GM21619 (cell line): ENCODE data around the gene DENND1A.
"Not testable (repeated sequence)": the region's sequence is repeated elsewhere in the genome, so short reads cannot be mapped to it uniquely, and the experiment has no call there.

Experiments used
- ATAC-seq: cut with Tn5 transposase; IDR thresholded peaks from one replicate; pipeline ENCODE4 v1.9.1; 2021; ENCODE audit not compliant: unreplicated experiment

The DENND1A gene

DNA sequence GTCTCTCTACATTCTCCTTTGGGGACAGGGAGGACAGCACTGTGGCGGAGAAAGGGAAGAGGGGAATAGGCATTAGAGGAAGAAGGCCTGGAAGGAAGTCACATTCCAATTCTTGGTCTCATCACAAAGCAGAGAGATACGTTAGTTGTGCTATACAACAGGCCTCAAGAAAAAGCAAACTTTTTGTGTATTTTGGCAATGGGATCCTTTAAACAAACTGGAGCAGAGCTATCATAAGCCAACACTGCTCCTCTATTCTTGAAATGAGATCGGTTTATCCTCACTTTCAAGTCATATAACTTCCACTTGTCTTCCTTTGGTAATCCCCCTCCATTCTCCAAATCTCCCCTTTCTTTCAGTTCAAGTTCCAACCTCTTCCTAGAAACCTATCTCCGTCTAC, 6.5 kb downstream of the DENND1A start:
- no peak for ATAC-seq

DNA sequence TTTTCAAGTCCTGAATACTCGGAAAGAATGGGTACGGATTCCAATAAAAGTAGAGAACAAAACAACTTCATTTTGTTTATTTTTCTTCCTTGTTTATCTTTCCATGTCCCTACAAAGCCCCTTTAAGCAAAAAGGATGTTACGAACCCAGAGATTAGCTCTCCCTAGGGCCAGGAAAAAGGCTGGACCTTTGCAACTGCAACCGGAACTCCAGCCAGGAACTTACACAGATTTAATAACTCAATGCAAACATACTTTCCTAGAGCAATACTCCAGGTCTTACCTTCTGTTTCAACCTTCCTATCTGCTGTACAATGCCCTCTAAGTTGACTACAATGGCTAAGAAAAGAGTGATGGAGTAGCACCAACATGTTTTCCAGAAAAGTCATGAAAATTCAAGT, 7.0 kb downstream of the DENND1A start:
- no peak for ATAC-seq

DNA sequence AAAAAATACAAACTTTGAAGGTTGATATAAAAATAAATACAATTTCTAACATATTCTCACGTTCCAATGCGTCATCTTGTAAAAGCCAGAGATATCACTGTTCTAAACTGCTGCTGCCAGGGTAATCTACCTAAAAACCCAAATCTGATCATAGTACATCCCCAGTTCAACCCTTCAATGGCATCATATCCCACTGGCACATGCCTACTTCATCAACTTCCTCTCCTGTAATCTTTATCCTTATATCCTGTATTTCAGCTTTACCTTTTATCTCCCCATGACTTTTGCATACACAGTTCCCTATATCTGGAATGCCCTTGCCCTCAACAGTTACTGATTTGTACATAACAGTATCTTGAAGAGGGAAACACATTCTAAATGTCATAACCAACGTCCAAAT, 7.5 kb downstream of the DENND1A start:
- no peak for ATAC-seq

DNA sequence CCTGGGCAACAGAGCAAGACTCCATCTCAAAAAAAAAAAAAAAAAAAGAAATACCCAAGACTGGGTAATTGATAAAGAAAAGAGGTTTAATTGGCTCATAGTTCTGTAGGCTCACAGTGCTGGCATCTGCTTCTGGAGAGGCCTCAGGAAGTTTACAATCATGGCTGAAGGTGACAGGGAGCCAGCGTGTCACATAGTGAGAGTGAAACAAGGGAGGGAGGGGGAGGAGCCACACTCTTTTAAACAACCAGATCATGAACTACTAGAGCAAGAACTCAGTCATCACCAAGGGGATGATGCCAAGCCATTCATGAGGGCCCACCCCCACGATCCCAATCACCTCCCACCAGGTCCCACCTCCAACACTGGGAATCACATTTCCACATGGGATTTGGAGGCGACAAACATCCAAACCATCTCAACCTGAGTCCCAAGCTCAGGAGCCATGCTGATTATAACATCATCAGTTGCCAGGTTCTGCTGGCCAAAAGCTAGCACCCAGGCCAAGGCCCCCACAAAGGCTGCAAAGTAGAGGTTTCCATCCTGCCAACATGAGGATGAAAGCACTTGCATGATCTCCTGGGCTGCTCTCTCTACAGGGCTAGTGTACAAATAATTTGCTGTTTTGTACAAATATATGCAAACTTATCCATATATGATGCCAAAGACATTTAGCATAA, 15.3 kb downstream of the DENND1A start:
- ATAC-seq = no peak

DNA sequence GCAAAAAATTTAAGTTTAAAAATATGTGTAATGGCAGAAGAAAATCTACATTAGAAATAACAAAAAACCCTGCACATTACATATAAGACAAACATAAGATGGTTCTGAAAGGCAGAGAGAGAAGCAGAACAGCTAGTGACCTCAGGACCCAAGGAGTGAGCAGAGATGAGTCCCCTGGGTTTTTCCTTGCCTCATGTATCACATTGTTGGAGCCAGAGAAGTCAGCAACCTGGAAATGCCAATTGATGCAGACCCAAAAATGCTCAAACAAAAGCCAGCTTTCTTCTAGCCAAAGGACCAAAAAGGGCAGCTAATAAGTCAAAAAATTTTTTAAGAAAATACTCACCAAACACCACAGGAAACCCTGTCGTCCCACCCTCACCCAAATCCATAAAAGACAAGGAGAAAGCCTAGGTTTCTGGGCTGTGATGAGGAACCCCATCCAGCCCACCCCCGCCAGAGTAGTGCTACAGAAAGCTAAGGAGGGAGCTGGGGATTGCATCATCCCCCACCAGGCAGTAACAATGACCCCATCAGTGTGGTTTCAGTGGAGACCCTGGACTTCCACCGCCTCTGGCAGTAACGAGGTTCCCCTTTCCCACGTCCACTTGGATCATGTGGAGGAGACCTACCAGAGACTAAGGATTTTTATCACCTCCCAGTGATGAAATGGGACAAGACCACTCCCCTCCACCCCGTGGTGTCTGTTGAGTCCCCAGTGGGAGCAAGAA, 17.6 kb downstream of the DENND1A start:
- no peak for ATAC-seq

DNA sequence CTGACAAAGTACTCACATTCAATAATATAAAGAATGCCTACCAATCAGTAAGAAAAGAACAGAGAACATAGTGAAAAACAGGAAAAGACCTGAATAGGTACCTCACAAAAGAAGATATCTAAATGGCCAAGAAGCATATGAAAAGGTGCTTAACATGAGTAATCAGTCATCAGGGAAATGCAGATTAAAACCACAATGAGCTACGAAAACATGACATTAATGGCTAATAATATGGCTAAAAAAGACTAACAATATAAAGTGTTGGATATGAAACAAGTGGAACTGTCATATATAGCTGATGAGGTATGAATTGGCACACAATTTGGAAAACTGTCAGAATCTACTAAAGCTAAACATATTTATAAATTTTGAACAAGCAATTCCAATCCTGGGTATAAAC, 18.9 kb downstream of the DENND1A start:
- no peak for ATAC-seq

DNA sequence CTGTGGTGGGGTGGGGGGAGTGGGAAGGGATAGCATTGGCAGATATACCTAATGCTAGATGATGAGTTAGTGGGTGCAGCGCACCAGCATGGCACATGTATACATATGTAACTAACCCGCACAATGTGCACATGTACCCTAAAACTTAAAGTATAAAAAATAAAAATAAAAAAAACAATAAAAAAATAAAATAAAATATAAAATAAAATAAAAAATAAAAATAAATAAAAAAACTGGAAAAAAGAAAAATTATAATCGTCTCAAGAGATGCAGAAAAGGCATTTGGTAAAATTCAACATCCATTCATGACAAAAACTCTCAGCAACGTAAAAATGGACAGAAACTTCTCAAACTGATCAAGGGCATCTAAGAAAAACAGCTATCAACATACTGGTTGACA, 20.7 kb downstream of the DENND1A start:
- ATAC-seq = not testable (repeated sequence)

DNA sequence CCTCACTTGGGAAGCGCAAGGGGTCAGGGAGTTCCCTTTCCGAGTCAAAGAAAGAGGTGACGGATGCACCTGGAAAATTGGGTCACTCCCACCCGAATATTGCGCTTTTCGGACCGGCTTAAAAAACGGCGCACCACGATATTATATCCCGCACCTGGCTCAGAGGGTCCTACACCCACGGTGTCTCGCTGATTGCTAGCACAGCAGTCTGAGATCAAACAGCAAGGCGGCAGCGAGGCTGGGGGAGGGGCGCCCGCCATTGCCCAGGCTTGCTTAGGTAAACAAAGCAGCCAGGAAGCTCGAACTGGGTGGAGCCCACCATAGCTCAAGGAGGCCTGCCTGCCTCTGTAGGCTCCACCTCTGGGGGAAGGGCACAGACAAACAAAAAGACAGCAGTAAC, 26.4 kb downstream of the DENND1A start:
- ATAC-seq = not testable (repeated sequence)

DNA sequence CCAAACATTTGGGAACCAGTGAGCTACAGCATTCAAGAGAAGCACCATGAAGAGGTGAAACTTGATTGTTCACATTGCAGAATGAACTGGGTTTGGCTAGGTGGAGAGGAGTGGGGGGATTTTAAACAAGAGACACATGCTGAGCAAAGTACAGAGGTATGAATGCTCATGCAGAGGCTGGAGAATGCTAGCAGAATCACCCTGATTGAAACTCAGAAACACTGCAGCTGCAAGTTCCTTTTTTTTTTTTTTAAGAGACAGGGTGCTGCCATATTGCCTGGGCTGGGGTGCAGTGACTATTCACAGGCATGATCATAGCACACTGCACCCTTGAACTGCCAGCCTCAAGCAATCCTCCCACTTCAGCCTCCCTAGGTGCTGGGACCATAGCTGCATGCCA, 35.1 kb downstream of the DENND1A start:
- no peak for ATAC-seq

DNA sequence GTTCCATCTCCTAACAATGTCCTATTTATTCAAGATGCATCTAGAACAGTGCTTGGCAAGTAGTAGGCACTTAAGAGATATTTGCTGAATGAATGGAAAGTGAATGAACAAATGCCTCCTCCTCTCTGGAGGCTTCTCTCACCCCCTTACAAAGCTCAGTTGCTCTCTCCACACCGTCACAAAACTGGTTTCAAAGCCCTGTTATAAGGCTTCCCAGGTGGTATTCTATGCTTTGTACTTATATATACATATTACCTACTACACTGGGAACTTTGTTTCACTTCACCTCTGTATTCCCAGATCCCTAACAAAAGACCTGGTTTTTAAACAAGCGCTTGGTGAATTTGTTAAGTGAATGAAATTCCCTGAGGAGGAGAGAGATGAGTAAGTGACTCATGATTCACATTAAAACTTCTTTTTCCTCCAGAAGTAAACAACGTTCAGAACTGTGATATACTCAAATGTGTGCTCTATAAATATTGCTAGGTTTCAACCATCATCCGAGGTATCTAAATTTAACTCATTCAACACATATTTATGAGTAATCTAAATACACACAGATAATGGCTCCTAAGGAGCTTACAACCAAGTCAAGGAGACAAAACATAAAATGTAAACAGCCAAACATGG, 36.0 kb downstream of the DENND1A start:
- ATAC-seq = no peak

DNA sequence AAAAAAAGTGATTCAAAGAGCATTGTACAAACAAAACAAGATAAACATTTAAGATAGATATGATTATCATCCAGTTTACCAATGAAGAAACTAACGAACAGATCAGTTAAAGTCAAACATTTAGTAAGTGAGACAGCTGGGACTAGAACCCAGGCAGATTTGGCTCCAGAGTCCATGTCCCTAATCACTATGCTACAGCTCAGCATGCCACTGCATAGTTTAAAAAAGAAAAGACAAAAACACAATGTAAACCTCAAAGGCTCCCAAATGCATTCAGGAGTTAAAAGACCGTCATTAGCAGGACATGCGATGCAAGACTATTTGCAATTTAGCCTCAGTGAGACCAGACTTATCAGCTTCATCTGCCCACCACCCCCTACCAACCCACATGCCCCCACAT, 36.8 kb downstream of the DENND1A start:
- no peak for ATAC-seq

DNA sequence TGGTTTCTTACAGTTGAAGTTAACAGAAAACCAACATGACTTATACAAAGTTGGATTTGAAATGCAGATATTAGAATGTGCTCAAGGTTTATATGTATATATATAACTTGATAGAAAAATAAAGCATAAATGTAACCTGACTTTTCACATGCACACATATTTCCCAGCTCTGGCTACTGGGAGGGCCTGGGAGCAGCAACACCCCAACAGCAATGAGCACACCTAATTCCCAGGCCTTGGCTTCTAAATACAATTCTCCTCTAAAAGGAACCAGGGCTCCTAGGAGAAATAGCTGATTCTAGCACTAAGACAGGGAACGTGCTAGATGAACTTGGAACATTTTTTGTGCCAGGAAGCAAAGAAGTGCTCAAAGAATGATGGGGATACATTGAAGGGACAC, 42.1 kb downstream of the DENND1A start:
- ATAC-seq = no peak

DNA sequence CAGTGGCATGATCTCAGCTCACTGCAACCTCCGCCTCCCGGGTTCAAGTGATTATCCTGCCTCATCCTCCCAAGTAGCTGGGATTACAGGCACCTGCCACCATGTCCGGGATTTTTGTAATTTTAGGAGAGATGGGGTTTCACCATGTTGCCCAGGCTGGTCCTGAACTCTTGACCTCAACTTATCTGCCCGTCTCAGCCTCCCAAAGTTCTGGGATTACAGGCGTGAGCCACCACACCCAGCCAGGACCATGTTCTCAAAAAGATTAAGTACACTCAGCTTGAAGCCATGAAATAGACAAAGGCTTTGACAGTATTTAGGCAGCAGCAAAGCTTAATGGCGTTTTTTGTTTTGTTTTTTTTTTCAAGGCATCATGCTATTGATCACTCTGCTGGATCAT, 44.1 kb downstream of the DENND1A start:
- not testable (repeated sequence) for ATAC-seq

DNA sequence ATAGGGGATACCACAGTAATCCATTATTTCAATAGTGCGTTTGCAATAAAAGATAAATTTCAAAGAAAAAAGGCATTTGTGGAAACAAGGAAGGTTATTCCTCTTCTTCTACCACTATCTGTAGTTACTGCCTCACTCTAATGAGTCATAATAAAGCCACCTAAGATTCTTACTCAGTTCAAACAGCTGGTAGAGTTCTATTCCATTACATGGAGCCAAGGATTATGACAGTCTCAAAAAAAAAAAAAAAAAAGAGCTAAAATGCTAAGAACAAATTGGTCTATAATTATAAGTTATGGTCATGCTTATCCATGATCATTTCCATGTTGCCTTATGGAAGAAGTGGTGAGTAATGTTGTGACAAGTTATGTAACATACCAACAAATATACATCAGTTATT, 46.3 kb downstream of the DENND1A start:
- no peak for ATAC-seq

DNA sequence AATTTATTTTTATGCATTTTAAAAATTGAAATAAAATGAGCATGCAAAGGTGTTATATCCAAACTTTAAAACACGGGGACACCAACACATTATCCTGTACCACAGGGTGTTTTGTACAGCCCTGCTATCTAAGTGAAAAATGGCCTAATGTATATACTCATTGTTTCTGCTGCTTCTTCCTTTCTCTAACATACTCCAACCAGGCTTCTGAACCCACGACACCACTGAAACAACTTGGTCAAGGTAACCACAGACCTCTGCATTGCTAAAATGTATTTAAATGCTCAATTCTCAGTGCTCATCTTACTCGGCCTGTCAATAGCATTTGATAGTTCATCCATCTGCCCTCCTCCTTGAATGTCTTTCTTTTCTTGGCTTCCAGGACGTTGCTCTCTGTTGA, 48.3 kb downstream of the DENND1A start:
- no peak for ATAC-seq

DNA sequence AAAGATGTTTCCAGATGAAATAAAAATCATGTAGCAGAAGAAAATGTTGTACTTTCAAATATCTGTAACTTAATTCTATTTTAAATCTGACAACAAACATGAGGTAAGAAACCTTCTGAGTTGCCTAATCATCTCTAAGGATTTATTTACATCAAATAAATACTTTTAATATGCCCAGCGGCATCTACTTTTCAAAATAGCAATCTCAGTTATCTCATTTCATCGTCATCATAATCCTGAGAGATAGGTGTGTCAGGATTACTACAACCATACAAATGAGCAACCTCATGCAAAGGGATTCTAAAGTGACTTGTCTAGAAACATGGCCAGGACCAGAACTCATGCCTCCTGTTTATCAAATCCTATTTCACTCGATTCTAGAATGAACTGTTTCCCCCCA, 49.5 kb downstream of the DENND1A start:
- no peak for ATAC-seq

DNA sequence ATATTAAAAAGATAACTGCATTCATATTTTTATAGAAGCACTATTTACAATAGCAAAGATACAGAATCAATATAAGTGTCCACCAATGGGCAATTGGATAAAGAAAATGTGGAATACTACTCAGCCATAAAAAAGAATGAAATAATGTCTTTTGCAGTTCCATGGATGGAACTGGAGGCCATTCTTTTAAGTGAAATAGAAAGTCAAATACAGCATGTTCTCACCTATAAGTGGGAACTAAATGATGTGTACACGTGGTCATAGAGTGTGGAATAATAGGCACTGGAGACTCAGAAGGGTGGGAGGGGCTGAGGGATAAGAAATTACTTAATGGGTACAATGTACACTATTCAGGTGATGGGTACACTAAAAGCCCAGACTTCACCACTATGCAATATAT, 53.2 kb downstream of the DENND1A start:
- no peak for ATAC-seq

DNA sequence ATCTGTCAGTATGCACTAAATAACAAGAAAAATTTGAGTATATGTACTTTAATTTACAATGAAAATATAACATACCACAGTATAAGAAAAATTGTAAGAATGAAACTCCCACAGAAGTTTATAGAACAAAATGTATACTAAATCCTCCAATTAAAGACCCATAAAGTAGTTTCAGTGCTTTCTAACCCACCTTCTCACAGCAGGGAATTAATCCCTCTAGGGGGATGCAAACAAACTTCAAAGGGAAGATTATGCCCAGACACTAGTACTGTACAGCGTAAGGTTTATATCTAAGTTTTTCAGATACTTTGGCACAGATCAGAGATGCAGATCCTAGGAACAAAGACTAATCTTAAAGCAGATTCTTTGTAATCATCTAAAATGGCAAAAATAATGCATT, 57.2 kb downstream of the DENND1A start:
- ATAC-seq = no peak

DNA sequence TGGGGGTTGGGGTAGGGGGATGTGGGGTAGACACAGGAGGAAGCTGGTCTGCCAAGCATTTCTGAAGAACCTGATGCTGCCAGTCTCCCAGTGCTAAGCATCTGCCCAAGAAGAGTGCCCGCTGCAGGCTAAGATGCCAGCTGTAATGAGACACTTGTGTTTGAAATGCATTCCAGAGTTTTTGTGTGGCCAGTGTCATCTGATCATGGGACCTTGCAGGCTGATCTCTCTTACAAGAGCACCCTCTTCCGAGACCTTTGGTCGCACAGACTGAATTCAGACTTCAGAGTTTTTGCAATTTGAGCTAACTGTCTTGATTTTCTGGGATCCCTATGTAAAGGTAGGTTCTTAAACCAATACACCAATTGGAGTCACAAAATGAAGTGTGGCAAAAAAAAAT, 58.1 kb downstream of the DENND1A start:
- ATAC-seq = no peak

DNA sequence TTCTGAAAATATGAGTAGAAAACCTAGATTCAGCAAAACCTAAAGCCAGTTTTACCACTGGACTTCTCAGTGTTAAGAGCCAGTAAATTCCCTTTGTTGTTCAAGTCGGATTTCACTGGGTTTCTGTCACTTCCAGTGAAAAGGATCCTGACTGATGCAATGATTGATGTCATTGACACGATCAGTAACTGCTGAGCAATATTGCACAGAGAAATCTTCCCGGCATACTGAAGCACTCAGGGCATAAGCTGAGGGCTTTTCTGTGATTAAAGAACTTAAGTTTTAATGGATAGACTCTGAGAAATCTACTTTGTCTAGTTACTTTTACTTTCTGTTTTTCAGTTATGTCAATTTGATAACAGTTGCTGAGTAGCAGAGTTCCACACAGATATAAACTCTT, 61.9 kb downstream of the DENND1A start:
- ATAC-seq = no peak

DNA sequence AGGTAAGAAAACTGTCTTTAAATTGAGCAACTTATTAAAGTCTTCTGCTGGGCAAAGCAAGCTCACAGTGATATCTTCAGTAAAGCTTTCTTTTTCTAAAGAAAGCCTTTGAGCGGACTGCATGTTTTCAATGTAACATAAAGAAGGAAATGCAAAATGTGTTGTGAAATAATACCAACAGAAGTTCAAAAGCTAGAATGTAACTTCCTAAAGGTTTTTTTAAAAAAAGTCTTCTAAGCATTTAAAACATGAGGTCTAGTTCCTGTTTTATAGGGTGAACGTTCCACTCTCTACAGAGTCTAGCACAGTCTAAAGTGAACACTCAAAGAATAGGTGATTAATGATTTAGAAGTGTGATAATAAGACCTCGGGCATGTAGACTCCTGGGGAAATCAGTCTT, 62.9 kb downstream of the DENND1A start:
- ATAC-seq = no peak

DNA sequence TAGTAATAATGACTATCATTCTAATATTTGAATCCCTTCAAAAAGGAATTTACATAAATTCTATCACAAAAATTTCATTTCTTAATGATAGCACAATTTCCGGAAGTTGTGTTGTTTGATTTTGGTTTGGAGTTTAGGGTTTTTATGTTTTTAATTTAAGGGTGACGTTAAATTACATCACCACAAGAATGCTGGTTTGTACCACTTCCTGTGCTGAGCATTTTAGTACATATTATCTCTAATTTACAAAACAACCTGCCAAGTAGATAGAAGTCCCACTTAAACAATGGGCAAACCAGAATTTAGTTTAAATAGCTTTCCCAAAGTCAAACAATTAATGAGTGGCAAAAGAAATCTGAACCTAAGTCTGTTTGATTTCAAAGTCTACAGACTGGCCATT, 63.4 kb downstream of the DENND1A start:
- ATAC-seq = no peak
